IMR-90 (cell line): Measurements from ENCODE around the gene ANKDD1B.

Experiments
- BHLHE40 ChIP-seq: fragments of 150-350 bp; IDR thresholded peaks from 2 replicates; pipeline ENCODE4 v1.6.1; 2016; ENCODE audit warnings: mild to moderate bottlenecking, low read depth, low read length
- TF ChIP-seq, protein P1 (sequence below): conservative IDR thresholded peaks from 2 replicates; pipeline ENCODE4 v1.5.1; 2012; ENCODE audit warnings: mild to moderate bottlenecking, low read depth, low read length, improper control_type of control experiment

DNA sequence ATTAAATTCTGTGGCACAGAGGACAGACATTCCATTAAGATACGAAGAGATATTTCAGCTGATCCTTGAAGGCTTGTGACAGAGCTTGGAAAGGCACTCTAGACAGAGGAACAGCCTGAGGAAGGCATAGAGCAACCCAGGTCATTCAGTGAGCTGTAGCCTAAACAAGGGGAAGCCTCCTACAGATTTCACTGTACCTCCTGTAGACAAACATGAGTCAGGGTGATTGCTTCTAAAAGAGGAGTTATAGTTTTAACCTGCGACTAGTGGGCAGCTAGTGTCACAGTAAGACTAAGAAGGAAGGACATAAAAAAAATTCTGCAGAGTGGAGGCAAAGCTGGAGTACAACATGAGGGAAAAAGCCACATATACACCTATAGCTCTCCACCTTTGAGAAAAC is 43.5 kb upstream of the ANKDD1B start:
- TF ChIP-seq, protein P1, sequence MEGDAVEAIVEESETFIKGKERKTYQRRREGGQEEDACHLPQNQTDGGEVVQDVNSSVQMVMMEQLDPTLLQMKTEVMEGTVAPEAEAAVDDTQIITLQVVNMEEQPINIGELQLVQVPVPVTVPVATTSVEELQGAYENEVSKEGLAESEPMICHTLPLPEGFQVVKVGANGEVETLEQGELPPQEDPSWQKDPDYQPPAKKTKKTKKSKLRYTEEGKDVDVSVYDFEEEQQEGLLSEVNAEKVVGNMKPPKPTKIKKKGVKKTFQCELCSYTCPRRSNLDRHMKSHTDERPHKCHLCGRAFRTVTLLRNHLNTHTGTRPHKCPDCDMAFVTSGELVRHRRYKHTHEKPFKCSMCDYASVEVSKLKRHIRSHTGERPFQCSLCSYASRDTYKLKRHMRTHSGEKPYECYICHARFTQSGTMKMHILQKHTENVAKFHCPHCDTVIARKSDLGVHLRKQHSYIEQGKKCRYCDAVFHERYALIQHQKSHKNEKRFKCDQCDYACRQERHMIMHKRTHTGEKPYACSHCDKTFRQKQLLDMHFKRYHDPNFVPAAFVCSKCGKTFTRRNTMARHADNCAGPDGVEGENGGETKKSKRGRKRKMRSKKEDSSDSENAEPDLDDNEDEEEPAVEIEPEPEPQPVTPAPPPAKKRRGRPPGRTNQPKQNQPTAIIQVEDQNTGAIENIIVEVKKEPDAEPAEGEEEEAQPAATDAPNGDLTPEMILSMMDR = no peak
- no peak for TF ChIP-seq BHLHE40
